Mesothelial cell of epicardium (in vitro differentiated cells): ENCODE data around the gene CDK4. TPM values are rescaled to one million over a fixed set of nuclear protein-coding genes. Genes with fewer than 3 reads are reported as not detected.

Experiments
- DNase-seq, 2 experiments: peaks; one replicate each; pipeline ENCODE4 v3.0.0; 2021; ENCODE audit warnings: low spot score in 2 of 2; ENCODE audit not compliant: unreplicated experiment in 2 of 2
- H3K27ac Mint-ChIP-seq: 2 replicates; pipeline ENCODE4 v1.8.0; 2021; ENCODE audit warnings: mixed read lengths
- H3K27me3 Mint-ChIP-seq: 2 replicates; pipeline ENCODE4 v1.8.0; 2021; ENCODE audit warnings: low read depth, mixed read lengths
- H3K36me3 Mint-ChIP-seq: 2 replicates; pipeline ENCODE4 v1.8.0; 2021; ENCODE audit warnings: mixed read lengths
- H3K4me1 Mint-ChIP-seq: 2 replicates; pipeline ENCODE4 v1.8.0; 2021; ENCODE audit warnings: mixed read lengths
- H3K4me3 Mint-ChIP-seq: 2 replicates; pipeline ENCODE4 v1.8.0; 2021; ENCODE audit warnings: mild to moderate bottlenecking, moderate library complexity, mixed read lengths
- H3K9me3 Mint-ChIP-seq: 2 replicates; pipeline ENCODE4 v1.8.0; 2021; ENCODE audit warnings: mixed read lengths
- total RNA-seq: library from RNA; stranded (reverse); gene quantifications from 3 replicates; pipeline ENCODE4 v1.2.1, GENCODE V29; 2021
- TF ChIP-seq, protein P1 (sequence below): fragments of 200-600 bp; sonication (generic); IDR thresholded peaks from one replicate; pipeline ENCODE4 v1.5.0; 2021; ENCODE audit warnings: antibody characterized with exemption; ENCODE audit not compliant: unreplicated experiment

The CDK4 gene
- total RNA-seq, 1 donor from 2014 or later, result 171 TPM

- DNase-seq, result no peak
- H3K36me3 Mint-ChIP-seq, result peaks cover 13% of the 10 kb centered on the region
- no peak overlapping the region for H3K27ac Mint-ChIP-seq
- H3K4me1 Mint-ChIP-seq, result peaks cover 11% of the 10 kb centered on the region
- TF ChIP-seq, protein P1, sequence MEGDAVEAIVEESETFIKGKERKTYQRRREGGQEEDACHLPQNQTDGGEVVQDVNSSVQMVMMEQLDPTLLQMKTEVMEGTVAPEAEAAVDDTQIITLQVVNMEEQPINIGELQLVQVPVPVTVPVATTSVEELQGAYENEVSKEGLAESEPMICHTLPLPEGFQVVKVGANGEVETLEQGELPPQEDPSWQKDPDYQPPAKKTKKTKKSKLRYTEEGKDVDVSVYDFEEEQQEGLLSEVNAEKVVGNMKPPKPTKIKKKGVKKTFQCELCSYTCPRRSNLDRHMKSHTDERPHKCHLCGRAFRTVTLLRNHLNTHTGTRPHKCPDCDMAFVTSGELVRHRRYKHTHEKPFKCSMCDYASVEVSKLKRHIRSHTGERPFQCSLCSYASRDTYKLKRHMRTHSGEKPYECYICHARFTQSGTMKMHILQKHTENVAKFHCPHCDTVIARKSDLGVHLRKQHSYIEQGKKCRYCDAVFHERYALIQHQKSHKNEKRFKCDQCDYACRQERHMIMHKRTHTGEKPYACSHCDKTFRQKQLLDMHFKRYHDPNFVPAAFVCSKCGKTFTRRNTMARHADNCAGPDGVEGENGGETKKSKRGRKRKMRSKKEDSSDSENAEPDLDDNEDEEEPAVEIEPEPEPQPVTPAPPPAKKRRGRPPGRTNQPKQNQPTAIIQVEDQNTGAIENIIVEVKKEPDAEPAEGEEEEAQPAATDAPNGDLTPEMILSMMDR, result no peak
- H3K9me3 Mint-ChIP-seq, result no peaks in the 10 kb centered on the region
- H3K27me3 Mint-ChIP-seq, result no peaks in the 10 kb centered on the region
- H3K4me3 Mint-ChIP-seq, result no peak overlapping the region
Observed at GRCh38 chr12:57781801-57782200, 29.7 kb upstream of the CDK4 start.

- H3K9me3 Mint-ChIP-seq, result no peaks in the 10 kb centered on the region
- H3K27ac Mint-ChIP-seq, result no peak overlapping the region
- no peak for DNase-seq
- no peak overlapping the region for H3K4me3 Mint-ChIP-seq
- H3K36me3 Mint-ChIP-seq, result peaks cover 9% of the 10 kb centered on the region
- H3K27me3 Mint-ChIP-seq, result no peaks in the 10 kb centered on the region
- TF ChIP-seq, protein P1, result no peak
- H3K4me1 Mint-ChIP-seq, result peaks cover 11% of the 10 kb centered on the region
Observed at GRCh38 chr12:57781244-57781643, 29.1 kb upstream of the CDK4 start.

- Mint-ChIP-seq H3K27me3 (no peaks in the 10 kb centered on the region), H3K4me1 (peaks cover 11% of the 10 kb centered on the region), H3K27ac (no peak overlapping the region), H3K4me3 (no peak overlapping the region), H3K9me3 (no peaks in the 10 kb centered on the region), H3K36me3 (peaks cover 5% of the 10 kb centered on the region)
- DNase-seq, result no peak
- TF ChIP-seq, protein P1, result no peak
Observed at GRCh38 chr12:57780284-57780897, 28.3 kb upstream of the CDK4 start.

- Mint-ChIP-seq H3K36me3 (peaks cover 5% of the 10 kb centered on the region), H3K4me1 (peaks cover 11% of the 10 kb centered on the region), H3K4me3 (no peak overlapping the region), H3K9me3 (no peaks in the 10 kb centered on the region), H3K27me3 (no peaks in the 10 kb centered on the region), H3K27ac (no peak overlapping the region)
- no peak for DNase-seq
- TF ChIP-seq, protein P1, result no peak
Observed at GRCh38 chr12:57779736-57780135, 27.6 kb upstream of the CDK4 start.

GRCh38 chr12:57777911-57778310 lies 25.8 kb upstream of the CDK4 start:
- Mint-ChIP-seq H3K9me3 (no peaks in the 10 kb centered on the region), H3K4me1 (peaks cover 9% of the 10 kb centered on the region), H3K4me3 (no peak overlapping the region), H3K27me3 (no peaks in the 10 kb centered on the region), H3K36me3 (peaks cover 2% of the 10 kb centered on the region), H3K27ac (no peak overlapping the region)
- TF ChIP-seq, protein P1, result no peak
- no peak for DNase-seq

DNA sequence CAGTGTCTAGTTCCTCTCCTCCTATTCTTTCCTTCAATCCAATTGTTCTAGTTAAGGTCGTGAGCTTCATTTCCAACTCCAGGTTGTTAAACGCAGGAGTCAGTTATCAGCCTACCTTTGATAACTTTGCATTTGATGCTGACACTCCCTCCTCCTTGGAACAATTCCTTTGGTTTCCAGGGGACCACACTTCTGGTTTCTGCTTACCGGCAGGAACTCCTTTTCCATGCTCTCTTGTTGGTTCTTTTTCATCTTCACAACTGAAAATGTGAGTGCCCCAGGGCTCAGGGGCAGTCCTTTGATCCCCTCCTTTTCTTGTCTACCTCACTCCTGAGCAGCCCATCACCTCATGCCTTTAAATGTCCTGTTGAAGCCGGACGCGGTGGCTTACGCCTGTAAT lies 25.3 kb upstream of the CDK4 start:
- H3K36me3 Mint-ChIP-seq, result peaks cover 2% of the 10 kb centered on the region
- no peaks in the 10 kb centered on the region for H3K9me3 Mint-ChIP-seq
- no peak overlapping the region for H3K4me3 Mint-ChIP-seq
- peaks cover 9% of the 10 kb centered on the region for H3K4me1 Mint-ChIP-seq
- DNase-seq, result no peak
- H3K27ac Mint-ChIP-seq, result no peak overlapping the region
- H3K27me3 Mint-ChIP-seq, result no peaks in the 10 kb centered on the region
- TF ChIP-seq, protein P1, result no peak
